Nephron progenitor cell (in vitro differentiated cells): ENCODE measurements around the gene EHD1.
A peak's percentile ranks its signal among the peaks of the same experiment; 100 is the strongest.

Experiments used
- DNase-seq: peaks from one replicate; pipeline ENCODE4 v3.0.0; 2021
- H3K27ac Mint-ChIP-seq: 2 replicates; pipeline ENCODE4 v1.8.0; 2021; ENCODE audit warnings: mild to moderate bottlenecking, moderate library complexity, mixed read lengths
- H3K27me3 Mint-ChIP-seq: 2 replicates; pipeline ENCODE4 v1.8.0; 2021; ENCODE audit warnings: mild to moderate bottlenecking, low read depth, mixed read lengths; ENCODE audit not compliant: poor library complexity
- H3K36me3 Mint-ChIP-seq: 2 replicates; pipeline ENCODE4 v1.8.0; 2021; ENCODE audit warnings: low read depth, mixed read lengths
- H3K4me1 Mint-ChIP-seq: 2 replicates; pipeline ENCODE4 v1.8.0; 2021; ENCODE audit warnings: mixed read lengths
- H3K4me3 Mint-ChIP-seq: 2 replicates; pipeline ENCODE4 v1.8.0; 2021; ENCODE audit warnings: mild to moderate bottlenecking, moderate library complexity, mixed read lengths
- H3K9me3 Mint-ChIP-seq: 2 replicates; pipeline ENCODE4 v1.8.0; 2021; ENCODE audit warnings: mild to moderate bottlenecking, moderate library complexity, mixed read lengths
- TF ChIP-seq, protein P1 (sequence below): fragments of 200-600 bp; sonication (generic); IDR thresholded peaks from 2 replicates; pipeline ENCODE4 v1.5.0; 2021; ENCODE audit warnings: antibody characterized with exemption

The EHD1 gene

DNA sequence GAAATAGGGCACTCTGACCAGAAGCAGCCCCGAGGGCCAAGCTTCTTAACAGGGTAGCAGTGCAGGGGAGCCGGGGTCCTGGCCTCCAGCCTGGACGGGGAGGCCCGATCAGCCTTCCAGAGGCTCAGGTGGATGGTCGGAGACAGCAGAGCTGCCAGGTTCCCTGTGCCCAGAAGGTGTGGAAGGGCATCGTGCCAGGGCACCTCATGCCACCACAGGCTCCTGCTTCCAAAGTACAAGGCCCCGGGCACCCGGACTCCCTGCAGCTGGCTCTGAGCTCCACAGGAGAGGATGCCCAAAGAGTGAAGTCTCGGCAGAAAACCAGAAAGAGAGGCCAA is 14.3 kb downstream of the EHD1 start:
- Mint-ChIP-seq H3K4me1 (peaks cover 50% of the 10 kb centered on the region), H3K36me3 (peaks cover 26% of the 10 kb centered on the region), H3K27me3 (peaks cover 2% of the 10 kb centered on the region), H3K9me3 (no peaks in the 10 kb centered on the region), H3K27ac (no peak overlapping the region), H3K4me3 (no peak overlapping the region)
- no peak for DNase-seq
- TF ChIP-seq, protein P1, sequence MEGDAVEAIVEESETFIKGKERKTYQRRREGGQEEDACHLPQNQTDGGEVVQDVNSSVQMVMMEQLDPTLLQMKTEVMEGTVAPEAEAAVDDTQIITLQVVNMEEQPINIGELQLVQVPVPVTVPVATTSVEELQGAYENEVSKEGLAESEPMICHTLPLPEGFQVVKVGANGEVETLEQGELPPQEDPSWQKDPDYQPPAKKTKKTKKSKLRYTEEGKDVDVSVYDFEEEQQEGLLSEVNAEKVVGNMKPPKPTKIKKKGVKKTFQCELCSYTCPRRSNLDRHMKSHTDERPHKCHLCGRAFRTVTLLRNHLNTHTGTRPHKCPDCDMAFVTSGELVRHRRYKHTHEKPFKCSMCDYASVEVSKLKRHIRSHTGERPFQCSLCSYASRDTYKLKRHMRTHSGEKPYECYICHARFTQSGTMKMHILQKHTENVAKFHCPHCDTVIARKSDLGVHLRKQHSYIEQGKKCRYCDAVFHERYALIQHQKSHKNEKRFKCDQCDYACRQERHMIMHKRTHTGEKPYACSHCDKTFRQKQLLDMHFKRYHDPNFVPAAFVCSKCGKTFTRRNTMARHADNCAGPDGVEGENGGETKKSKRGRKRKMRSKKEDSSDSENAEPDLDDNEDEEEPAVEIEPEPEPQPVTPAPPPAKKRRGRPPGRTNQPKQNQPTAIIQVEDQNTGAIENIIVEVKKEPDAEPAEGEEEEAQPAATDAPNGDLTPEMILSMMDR: no peak

DNA sequence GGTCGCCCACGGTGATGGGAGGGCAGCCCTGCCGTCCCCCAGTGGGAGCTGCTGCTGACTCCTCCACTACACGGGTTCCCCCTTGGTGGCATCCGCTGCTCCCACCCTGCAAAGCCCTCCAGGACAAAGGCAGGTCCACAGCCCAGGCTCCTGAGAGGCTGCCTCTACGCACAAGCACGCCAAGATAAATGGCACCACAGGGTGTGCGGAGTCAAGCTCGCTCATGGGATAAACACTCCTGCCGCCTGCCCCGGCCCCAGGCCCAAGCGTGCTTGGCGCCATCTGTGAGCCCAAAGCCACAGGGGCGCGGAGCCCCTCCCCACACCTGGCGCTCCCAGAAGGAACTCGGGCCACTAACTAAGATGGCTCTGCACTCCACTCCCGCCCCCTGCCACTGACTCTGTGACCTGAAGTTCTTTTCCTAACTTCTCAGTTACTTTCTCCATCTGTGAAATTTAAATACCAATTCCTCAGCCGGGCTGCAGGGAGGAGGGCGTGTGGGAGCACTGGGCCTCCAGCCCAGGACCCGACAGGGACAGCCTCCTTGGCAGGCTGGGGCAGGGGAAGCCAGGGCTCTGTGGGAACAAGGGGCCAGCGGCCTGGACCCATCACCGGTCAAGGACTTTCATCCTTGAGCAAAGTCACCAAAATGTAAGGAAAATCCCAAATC is 14.9 kb downstream of the EHD1 start:
- Mint-ChIP-seq H3K4me1 (peaks cover 47% of the 10 kb centered on the region), H3K4me3 (peak overlapping the region; percentile 28)

DNA sequence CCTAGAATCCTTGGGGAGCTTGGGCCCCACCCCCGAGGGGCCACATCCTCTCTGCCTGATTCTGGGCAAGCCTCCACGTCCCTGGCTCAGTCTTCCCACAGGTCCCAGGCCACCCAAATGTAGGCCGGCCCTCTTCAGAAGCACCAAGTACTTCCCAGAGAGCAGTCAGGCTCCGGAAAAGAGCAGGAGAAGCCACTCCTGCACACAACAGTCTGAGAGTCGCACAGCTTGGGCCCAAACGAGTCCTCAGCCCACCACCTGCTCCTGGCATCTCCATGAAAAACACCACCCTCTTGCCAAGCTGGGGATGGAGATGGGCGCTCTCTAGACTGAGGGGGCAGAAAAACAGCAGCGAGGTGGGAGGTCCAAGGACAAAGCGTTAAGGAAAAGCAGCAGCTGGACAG is 15.4 kb downstream of the EHD1 start:
- no peak for DNase-seq
- no peaks in the 10 kb centered on the region for H3K9me3 Mint-ChIP-seq
- H3K27ac Mint-ChIP-seq: peak overlapping the region; percentile 85
- TF ChIP-seq, protein P1: no peak
- H3K4me3 Mint-ChIP-seq: no peak overlapping the region
- H3K27me3 Mint-ChIP-seq: peaks cover under 1% of the 10 kb centered on the region
- H3K36me3 Mint-ChIP-seq: peaks cover 19% of the 10 kb centered on the region
- peaks cover 43% of the 10 kb centered on the region for H3K4me1 Mint-ChIP-seq

More for the DNA sequence above, 14.9 kb downstream of the EHD1 start:
- Mint-ChIP-seq H3K9me3 (no peaks in the 10 kb centered on the region), H3K27me3 (peaks cover 2% of the 10 kb centered on the region), H3K36me3 (peaks cover 24% of the 10 kb centered on the region), H3K27ac (peak overlapping the region; percentile 80)
- DNase-seq: no peak
- TF ChIP-seq, protein P1: no peak

DNA sequence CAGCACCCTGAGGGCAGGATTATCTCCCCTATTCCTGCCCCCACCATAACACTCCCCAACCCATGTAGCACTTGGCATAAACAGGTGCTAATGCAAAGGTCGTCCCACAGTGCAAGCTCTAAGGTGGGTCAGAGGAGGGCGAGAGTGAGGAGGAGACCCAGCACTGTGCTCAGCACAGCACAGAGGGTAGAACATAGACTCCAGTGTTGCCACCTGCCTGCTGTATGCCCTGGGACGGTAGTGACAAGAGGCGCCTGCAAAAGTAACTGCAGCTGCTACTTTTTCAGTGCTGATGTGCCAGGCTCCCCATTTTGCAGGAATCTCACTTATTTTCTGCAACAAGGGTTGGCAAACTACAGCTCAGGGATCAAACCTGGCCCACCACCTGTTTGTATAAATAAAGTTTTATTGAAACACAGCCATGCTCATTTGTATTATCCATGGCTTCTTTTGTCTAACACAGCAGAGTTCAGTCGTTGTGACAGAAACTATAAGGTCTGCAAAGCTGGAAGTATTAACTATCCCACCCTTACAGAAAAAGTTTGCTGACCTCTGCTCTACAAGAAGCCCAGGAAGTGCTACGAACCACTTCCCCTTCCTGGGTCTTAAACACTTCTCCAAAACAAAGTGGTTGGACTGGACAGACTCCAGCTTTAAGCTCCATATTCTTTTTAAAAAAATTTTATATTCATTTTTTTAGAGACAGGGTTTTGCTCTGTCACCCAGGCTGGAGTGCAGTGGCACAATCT is 17.0 kb downstream of the EHD1 start:
- H3K36me3 Mint-ChIP-seq: peaks cover 13% of the 10 kb centered on the region
- DNase-seq: no peak
- H3K4me3 Mint-ChIP-seq: no peak overlapping the region
- no peaks in the 10 kb centered on the region for H3K9me3 Mint-ChIP-seq
- H3K4me1 Mint-ChIP-seq: peaks cover 43% of the 10 kb centered on the region
- TF ChIP-seq, protein P1: no peak
- no peak overlapping the region for H3K27ac Mint-ChIP-seq
- H3K27me3 Mint-ChIP-seq: peaks cover under 1% of the 10 kb centered on the region

DNA sequence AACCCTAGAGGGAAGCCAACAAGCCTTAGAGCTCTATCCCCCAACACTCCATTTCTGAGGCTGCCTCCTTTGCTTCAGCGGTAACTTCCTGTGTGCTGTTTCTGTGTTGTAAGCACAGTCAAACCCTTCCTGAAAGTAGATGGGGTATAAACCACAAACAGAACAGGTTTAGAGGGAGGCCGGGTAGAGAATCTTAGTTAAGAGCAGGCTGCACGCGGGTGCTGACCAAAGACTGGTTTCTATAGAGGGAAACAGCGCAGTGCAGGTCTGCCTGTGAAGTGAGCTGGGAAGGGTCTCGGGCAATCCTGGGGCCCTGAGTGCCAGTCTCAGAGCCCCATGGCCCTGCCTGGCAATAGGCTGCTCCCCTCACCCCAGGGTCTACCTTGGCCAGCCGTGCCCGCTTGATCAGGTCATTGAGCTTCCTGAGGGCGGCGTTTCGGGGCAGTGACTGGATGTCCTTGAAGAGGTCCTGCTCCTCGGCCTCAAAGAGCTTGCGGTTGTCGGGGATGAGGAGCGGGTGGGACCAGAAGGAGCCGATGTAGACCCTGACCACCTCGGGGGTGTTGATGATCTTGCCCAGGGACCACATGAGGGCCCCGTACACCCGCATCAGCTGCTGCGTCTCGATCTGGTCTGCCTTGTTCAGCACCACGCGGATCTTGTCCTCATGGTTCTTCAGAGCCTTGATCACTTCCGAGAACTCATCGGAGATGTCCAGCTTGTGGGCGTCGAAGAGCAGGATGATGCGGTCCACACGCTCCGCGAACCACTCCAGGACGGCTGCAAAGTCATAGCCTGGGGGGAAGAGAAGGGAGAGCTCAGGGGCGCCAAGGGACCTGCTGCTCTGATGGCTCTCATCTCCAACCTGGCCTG is 18.6 kb downstream of the EHD1 start:
- TF ChIP-seq, protein P1: no peak
- no peak for DNase-seq
- Mint-ChIP-seq H3K4me1 (peaks cover 40% of the 10 kb centered on the region), H3K4me3 (no peak overlapping the region), H3K9me3 (no peaks in the 10 kb centered on the region), H3K36me3 (peaks cover 18% of the 10 kb centered on the region), H3K27ac (peak overlapping the region; percentile 83), H3K27me3 (peaks cover 3% of the 10 kb centered on the region)
